Suprapubic skin (tissue), 4 donors: ENCODE data around the gene LHFPL6. TPM values are rescaled to one million over a fixed set of nuclear protein-coding genes. Genes with fewer than 3 reads are reported as not detected.

Experiments used
- DNase-seq, 2 donors: peaks; one replicate each; pipeline ENCODE4 v3.0.0-alpha.2; 2019; ENCODE audit warnings: low spot score in 2 of 2
- H3K27ac ChIP-seq: fragments of 200-600 bp; sonication (generic); one replicate; pipeline ENCODE4 v1.5.1; 2019
- H3K27me3 ChIP-seq: fragments of 200-600 bp; sonication (generic); one replicate; pipeline ENCODE4 v1.5.1; 2019
- H3K36me3 ChIP-seq: fragments of 200-600 bp; sonication (generic); one replicate; pipeline ENCODE4 v1.5.1; 2019
- H3K4me1 ChIP-seq: fragments of 200-600 bp; sonication (generic); one replicate; pipeline ENCODE4 v1.5.1; 2019
- H3K4me3 ChIP-seq: fragments of 200-600 bp; sonication (generic); one replicate; pipeline ENCODE4 v1.5.1; 2019; ENCODE audit warnings: mild to moderate bottlenecking
- H3K9me3 ChIP-seq: fragments of 200-600 bp; sonication (generic); one replicate; pipeline ENCODE4 v1.5.1; 2019
- CTCF ChIP-seq, 2 donors: fragments of 200-600 bp in 1 of 2; fragments of 450-650 bp in 1 of 2; sonication (generic) in 1 of 2; IDR thresholded peaks; one replicate each; pipeline ENCODE4 v1.5.1; 2016 to 2019; ENCODE audit warnings: antibody characterized with exemption in 2 of 2, mild to moderate bottlenecking in 1 of 2, moderate library complexity in 1 of 2
- EP300 ChIP-seq: sonication (generic); formaldehyde crosslinking; IDR thresholded peaks from one replicate; pipeline ENCODE4 v1.6.1; 2017; ENCODE audit warnings: antibody characterized with exemption
- POLR2A ChIP-seq, 2 donors: fragments of 450-650 bp; IDR thresholded peaks; one replicate each; pipeline ENCODE4 v1.6.1; 2017; ENCODE audit warnings: antibody characterized with exemption in 2 of 2, mild to moderate bottlenecking in 2 of 2, moderate library complexity in 2 of 2
- POLR2AphosphoS5 ChIP-seq, 3 donors: sonication (generic); formaldehyde crosslinking; IDR thresholded peaks; one replicate each; pipeline ENCODE4 v1.6.1; 2017; ENCODE audit warnings: antibody characterized with exemption in 3 of 3
- WGBS: methylation state at CpG from one replicate; pipeline ENCODE4 v1.1.5; 2018; 5-methylcytosine and 5-hydroxymethylcytosine counted together
- total RNA-seq, 4 donors: library from RNA; depleted of rRNA; stranded (reverse); fragments of >200 nt; gene quantifications; one replicate each; pipeline ENCODE4 v1.1.0, GENCODE V29; 2016

Gene LHFPL6
- total RNA-seq, 4 donors from 2014 or later, result 10.6 to 21.0 (median 15.6) TPM

GRCh38 chr13:39414339-39414738 lies 188.7 kb downstream of the LHFPL6 start:
- no peaks in the 10 kb centered on the region for H3K9me3 ChIP-seq
- H3K27me3 ChIP-seq, result no peaks in the 10 kb centered on the region
- no peaks in the 10 kb centered on the region for H3K36me3 ChIP-seq
- H3K4me3 ChIP-seq, result no peak overlapping the region
- peaks cover 40% of the 10 kb centered on the region for H3K4me1 ChIP-seq
- peak overlapping the region; percentile 68 for H3K27ac ChIP-seq
- TF ChIP-seq EP300, result no peak
- no peak for TF ChIP-seq POLR2A (IDR thresholded peaks at IDR 0.05)
- no peak for TF ChIP-seq POLR2AphosphoS5 (IDR thresholded peaks at IDR 0.05)
- no peak for TF ChIP-seq CTCF (IDR thresholded peaks at IDR 0.05)
- no peak for DNase-seq

- no peaks in the 10 kb centered on the region for H3K27me3 ChIP-seq
- 91% methylated on average over 3 of the region's 3 CpGs for WGBS
- no peaks in the 10 kb centered on the region for H3K9me3 ChIP-seq
- H3K27ac ChIP-seq, result no peak overlapping the region
- no peak overlapping the region for H3K4me3 ChIP-seq
- no peak for TF ChIP-seq POLR2AphosphoS5 (IDR thresholded peaks at IDR 0.05)
- TF ChIP-seq CTCF (IDR thresholded peaks at IDR 0.05), result no peak
- no peak for TF ChIP-seq EP300
- TF ChIP-seq POLR2A (IDR thresholded peaks at IDR 0.05), result no peak
- H3K36me3 ChIP-seq, result no peaks in the 10 kb centered on the region
- H3K4me1 ChIP-seq, result peaks cover 40% of the 10 kb centered on the region
- DNase-seq, result no peak
These were observed 191.5 kb downstream of the LHFPL6 start for GRCh38 chr13:39411511-39411910.

DNA sequence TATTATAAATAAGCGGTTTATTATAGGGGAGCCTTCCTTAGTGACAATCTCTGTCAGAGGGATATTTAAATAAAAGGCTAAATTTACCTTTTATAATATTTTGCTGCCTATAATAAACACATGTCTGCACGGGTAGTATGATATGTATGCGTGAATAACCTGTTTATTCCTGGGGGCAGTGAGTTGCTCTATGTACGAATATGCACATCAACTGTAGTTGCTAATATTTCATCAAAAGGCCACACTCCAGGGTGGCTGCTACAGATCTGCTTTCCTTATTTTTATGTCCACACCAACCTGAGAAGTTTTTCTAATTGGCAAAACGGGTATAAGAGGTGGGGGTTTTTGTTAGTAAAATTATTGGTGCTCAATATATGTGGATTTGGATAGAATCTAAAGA lies 192.0 kb downstream of the LHFPL6 start:
- no peaks in the 10 kb centered on the region for H3K27me3 ChIP-seq
- no peak for DNase-seq
- H3K4me3 ChIP-seq, result no peak overlapping the region
- no peaks in the 10 kb centered on the region for H3K36me3 ChIP-seq
- 79% methylated on average over 5 of the region's 5 CpGs for WGBS
- TF ChIP-seq POLR2AphosphoS5 (IDR thresholded peaks at IDR 0.05), result no peak
- no peak for TF ChIP-seq CTCF (IDR thresholded peaks at IDR 0.05)
- no peak for TF ChIP-seq EP300
- TF ChIP-seq POLR2A (IDR thresholded peaks at IDR 0.05), result no peak
- H3K4me1 ChIP-seq, result peaks cover 37% of the 10 kb centered on the region
- H3K27ac ChIP-seq, result no peak overlapping the region
- no peaks in the 10 kb centered on the region for H3K9me3 ChIP-seq

DNA sequence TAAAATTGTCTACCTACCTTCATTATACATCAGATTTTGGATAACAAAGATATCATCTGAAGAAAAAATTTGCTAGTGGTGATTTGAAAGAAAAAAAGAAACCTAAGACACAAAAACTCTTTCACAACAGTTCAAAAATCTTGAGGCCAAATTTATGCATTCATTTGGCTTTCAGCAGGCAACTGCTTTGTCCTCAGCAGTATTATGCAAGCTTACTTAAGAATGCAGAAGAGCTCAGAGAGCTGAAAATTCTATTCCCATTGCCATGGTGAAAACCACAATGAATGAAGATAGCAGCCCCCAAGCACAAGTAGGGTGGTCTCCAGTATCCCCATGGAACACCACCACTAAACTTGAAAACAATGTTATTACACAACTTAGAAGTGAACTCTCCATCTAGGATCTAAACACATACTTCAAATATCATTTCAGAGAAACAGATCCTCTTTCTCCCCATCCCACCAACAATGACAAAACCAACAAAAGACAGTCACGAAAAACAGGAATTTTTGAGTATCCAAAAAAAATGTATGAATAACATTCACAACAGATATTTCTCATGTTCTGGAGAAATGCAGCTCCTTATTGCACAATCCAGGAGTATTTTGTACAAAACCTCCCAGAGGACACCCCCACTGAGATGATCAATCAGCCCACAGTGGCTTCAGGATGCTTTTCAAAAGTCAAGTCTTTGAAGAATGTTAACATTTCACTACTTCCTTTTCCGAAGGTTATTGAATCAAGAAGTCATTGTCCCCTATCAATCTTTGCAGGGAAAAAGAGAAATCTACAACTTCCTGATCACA lies 192.7 kb downstream of the LHFPL6 start:
- Histone ChIP-seq H3K4me3 (no peak overlapping the region), H3K9me3 (no peaks in the 10 kb centered on the region), H3K4me1 (peaks cover 31% of the 10 kb centered on the region), H3K36me3 (no peaks in the 10 kb centered on the region), H3K27ac (peak overlapping the region; percentile 59), H3K27me3 (no peaks in the 10 kb centered on the region)
- WGBS, result 48% methylated on average over 2 of the region's 2 CpGs
- TF ChIP-seq POLR2AphosphoS5 (IDR thresholded peaks at IDR 0.05) (peak in 1 of 3 donors; percentile 56), POLR2A (IDR thresholded peaks at IDR 0.05) (no peak)
- no peak for DNase-seq

- no peaks in the 10 kb centered on the region for H3K9me3 ChIP-seq
- peaks cover 18% of the 10 kb centered on the region for H3K4me1 ChIP-seq
- DNase-seq, result no peak
- H3K4me3 ChIP-seq, result no peak overlapping the region
- 83% methylated on average over 3 of the region's 3 CpGs for WGBS
- no peak overlapping the region for H3K27ac ChIP-seq
- no peaks in the 10 kb centered on the region for H3K36me3 ChIP-seq
- TF ChIP-seq EP300 (no peak), POLR2AphosphoS5 (IDR thresholded peaks at IDR 0.05) (no peak), CTCF (IDR thresholded peaks at IDR 0.05) (no peak), POLR2A (IDR thresholded peaks at IDR 0.05) (no peak)
- no peaks in the 10 kb centered on the region for H3K27me3 ChIP-seq
These were observed 194.5 kb downstream of the LHFPL6 start for GRCh38 chr13:39408512-39408911.
